SK-N-SH treated with all-trans-retinoic acid at 6 μM for 48 hours (cell line): ENCODE measurements around the gene OMD.

Experiments used
- ARNTL ChIP-seq: fragments of 450-650 bp; formaldehyde crosslinking; IDR thresholded peaks from 2 replicates; pipeline ENCODE4 v1.5.0; 2020; ENCODE audit warnings: low read depth, mild to moderate bottlenecking, moderate library complexity, borderline replicate concordance
- BACH2 ChIP-seq: fragments of 250-450 bp; sonication (Bioruptor Pico); IDR thresholded peaks from 2 replicates; pipeline ENCODE4 v1.9.0; 2021; ENCODE audit warnings: mild to moderate bottlenecking, borderline replicate concordance
- PATZ1 ChIP-seq: fragments of 250-450 bp; sonication (Bioruptor Pico); IDR thresholded peaks from 2 replicates; pipeline ENCODE4 v1.8.0; 2020; ENCODE audit warnings: mild to moderate bottlenecking, moderate library complexity, borderline replicate concordance
- RARB ChIP-seq: fragments of 250-450 bp; sonication (Bioruptor Pico); IDR thresholded peaks from 2 replicates; pipeline ENCODE4 v1.8.0; 2021; ENCODE audit warnings: mild to moderate bottlenecking, moderate library complexity
- SNAI2 ChIP-seq: fragments of 250-450 bp; sonication (Bioruptor Pico); IDR thresholded peaks from 2 replicates; pipeline ENCODE4 v1.5.0; 2020; ENCODE audit warnings: mild to moderate bottlenecking, moderate library complexity
- ZC3H10 ChIP-seq: fragments of 250-450 bp; sonication (Bioruptor Pico); IDR thresholded peaks from 2 replicates; pipeline ENCODE4 v1.5.1; 2021; ENCODE audit warnings: mild to moderate bottlenecking, moderate library complexity
- ZNF565 ChIP-seq: fragments of 450-650 bp; formaldehyde crosslinking; conservative IDR thresholded peaks from 2 replicates; pipeline ENCODE4 v1.5.0; 2020; ENCODE audit warnings: low read depth, mild to moderate bottlenecking, moderate library complexity
- ZNF8 ChIP-seq: fragments of 450-650 bp; formaldehyde crosslinking; IDR thresholded peaks from 2 replicates; pipeline ENCODE4 v1.5.0; 2020; ENCODE audit warnings: mild to moderate bottlenecking, moderate library complexity
- TF ChIP-seq, protein P1 (sequence below): fragments of 250-450 bp; sonication (Bioruptor Pico); IDR thresholded peaks from 2 replicates; pipeline ENCODE4 v1.5.1; 2020; ENCODE audit warnings: low read depth, mild to moderate bottlenecking, moderate library complexity
- TF ChIP-seq, protein P2 (sequence below): fragments of 250-450 bp; sonication (Bioruptor Pico); IDR thresholded peaks from 2 replicates; pipeline ENCODE4 v1.5.1; 2021; ENCODE audit warnings: mild to moderate bottlenecking, moderate library complexity

- TF ChIP-seq ARNTL (CRISPR knock-in tag) (no peak), ZNF8 (no peak), BACH2 (CRISPR knock-in tag) (no peak), PATZ1 (no peak), ZNF565 (CRISPR knock-in tag) (no peak), RARB (CRISPR knock-in tag) (no peak), SNAI2 (CRISPR knock-in tag) (no peak), ZC3H10 (no peak)
- TF ChIP-seq, protein P1, sequence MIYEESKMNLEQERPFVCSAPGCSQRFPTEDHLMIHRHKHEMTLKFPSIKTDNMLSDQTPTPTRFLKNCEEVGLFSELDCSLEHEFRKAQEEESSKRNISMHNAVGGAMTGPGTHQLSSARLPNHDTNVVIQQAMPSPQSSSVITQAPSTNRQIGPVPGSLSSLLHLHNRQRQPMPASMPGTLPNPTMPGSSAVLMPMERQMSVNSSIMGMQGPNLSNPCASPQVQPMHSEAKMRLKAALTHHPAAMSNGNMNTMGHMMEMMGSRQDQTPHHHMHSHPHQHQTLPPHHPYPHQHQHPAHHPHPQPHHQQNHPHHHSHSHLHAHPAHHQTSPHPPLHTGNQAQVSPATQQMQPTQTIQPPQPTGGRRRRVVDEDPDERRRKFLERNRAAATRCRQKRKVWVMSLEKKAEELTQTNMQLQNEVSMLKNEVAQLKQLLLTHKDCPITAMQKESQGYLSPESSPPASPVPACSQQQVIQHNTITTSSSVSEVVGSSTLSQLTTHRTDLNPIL: no peak
- TF ChIP-seq, protein P2, sequence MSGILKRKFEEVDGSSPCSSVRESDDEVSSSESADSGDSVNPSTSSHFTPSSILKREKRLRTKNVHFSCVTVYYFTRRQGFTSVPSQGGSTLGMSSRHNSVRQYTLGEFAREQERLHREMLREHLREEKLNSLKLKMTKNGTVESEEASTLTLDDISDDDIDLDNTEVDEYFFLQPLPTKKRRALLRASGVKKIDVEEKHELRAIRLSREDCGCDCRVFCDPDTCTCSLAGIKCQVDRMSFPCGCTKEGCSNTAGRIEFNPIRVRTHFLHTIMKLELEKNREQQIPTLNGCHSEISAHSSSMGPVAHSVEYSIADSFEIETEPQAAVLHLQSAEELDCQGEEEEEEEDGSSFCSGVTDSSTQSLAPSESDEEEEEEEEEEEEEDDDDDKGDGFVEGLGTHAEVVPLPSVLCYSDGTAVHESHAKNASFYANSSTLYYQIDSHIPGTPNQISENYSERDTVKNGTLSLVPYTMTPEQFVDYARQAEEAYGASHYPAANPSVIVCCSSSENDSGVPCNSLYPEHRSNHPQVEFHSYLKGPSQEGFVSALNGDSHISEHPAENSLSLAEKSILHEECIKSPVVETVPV (CRISPR knock-in tag): no peak
Observed at GRCh38 chr9:92397853-92398252, 26.4 kb downstream of the OMD start.
